Measurements from ENCODE around the gene NFATC4. TPM values are rescaled to one million over a fixed set of nuclear protein-coding genes. Genes with fewer than 3 reads are reported as not detected.

The NFATC4 gene
- total RNA-seq, 4 donors from 2014 or later, result 20.9 to 33.5 (median 26.1) TPM

GRCh38 chr14:24334431-24335291 is 33.3 kb upstream of the NFATC4 start, which contains the start of gene ADCY4:
TSS of gene ADCY4 (minus strand) at chr14:24335071. CDS start at chr14:24334652, 419 bp downstream.
- TF ChIP-seq CTCF (IDR thresholded peaks at IDR 0.05; ENCODE audit: low read depth), result no peak

- no peak for TF ChIP-seq CTCF (IDR thresholded peaks at IDR 0.05; ENCODE audit: low read depth)
Observed at GRCh38 chr14:24335461-24336171, 32.4 kb upstream of the NFATC4 start.

GRCh38 chr14:24337144-24337823 is 30.7 kb upstream of the NFATC4 start:
- no peak for TF ChIP-seq CTCF (IDR thresholded peaks at IDR 0.05; ENCODE audit: low read depth)

- no peak for TF ChIP-seq CTCF (IDR thresholded peaks at IDR 0.05; ENCODE audit: low read depth)
Observed at GRCh38 chr14:24337824-24338175, 30.2 kb upstream of the NFATC4 start.

GRCh38 chr14:24338843-24339242 is 29.1 kb upstream of the NFATC4 start:
- TF ChIP-seq CTCF (IDR thresholded peaks at IDR 0.05; ENCODE audit: low read depth), result no peak

- no peak for TF ChIP-seq CTCF (IDR thresholded peaks at IDR 0.05; ENCODE audit: low read depth)
Observed at GRCh38 chr14:24339284-24340151, 28.5 kb upstream of the NFATC4 start, which contains the start of gene RIPK3. TSS of gene RIPK3 (minus strand) at chr14:24339991. CDS start at chr14:24339826, 165 bp downstream.

All from subcutaneous adipose tissue (tissue), 4 donors.